SK-N-SH (cell line): ENCODE measurements around the gene ACVR1C.

Source experiments
- POLR2AphosphoS5 ChIP-seq: IDR thresholded peaks from 2 replicates; pipeline ENCODE4 v1.6.1; 2012; ENCODE audit warnings: low read depth, low read length
- RAD21 ChIP-seq: IDR thresholded peaks from 2 replicates; pipeline ENCODE4 v1.6.1; 2012; ENCODE audit warnings: mild to moderate bottlenecking, low read length
- RCOR1 ChIP-seq: fragments of 150-350 bp; IDR thresholded peaks from 2 replicates; pipeline ENCODE4 v1.6.1; 2017; ENCODE audit warnings: antibody characterized with exemption, low read length
- REST ChIP-seq: IDR thresholded peaks from 2 replicates; pipeline ENCODE4 v1.6.1; 2012; ENCODE audit warnings: mild to moderate bottlenecking, low read depth, low read length, moderate library complexity
- RXRA ChIP-seq: IDR thresholded peaks from 2 replicates; pipeline ENCODE4 v1.4.0; 2012; ENCODE audit warnings: low read depth, mild to moderate bottlenecking, borderline replicate concordance
- TF ChIP-seq, protein P1 (sequence below): fragments of 200-600 bp; sonication (generic); IDR thresholded peaks from 2 replicates; pipeline ENCODE4 v1.6.1; 2017; ENCODE audit warnings: antibody characterized with exemption, mild to moderate bottlenecking, moderate library complexity

GRCh38 chr2:157487747-157488146 lies 140.9 kb downstream of the ACVR1C start:
- TF ChIP-seq RCOR1 (no peak), REST (no peak), RAD21 (no peak), POLR2AphosphoS5 (no peak), RXRA (no peak)
- TF ChIP-seq, protein P1, sequence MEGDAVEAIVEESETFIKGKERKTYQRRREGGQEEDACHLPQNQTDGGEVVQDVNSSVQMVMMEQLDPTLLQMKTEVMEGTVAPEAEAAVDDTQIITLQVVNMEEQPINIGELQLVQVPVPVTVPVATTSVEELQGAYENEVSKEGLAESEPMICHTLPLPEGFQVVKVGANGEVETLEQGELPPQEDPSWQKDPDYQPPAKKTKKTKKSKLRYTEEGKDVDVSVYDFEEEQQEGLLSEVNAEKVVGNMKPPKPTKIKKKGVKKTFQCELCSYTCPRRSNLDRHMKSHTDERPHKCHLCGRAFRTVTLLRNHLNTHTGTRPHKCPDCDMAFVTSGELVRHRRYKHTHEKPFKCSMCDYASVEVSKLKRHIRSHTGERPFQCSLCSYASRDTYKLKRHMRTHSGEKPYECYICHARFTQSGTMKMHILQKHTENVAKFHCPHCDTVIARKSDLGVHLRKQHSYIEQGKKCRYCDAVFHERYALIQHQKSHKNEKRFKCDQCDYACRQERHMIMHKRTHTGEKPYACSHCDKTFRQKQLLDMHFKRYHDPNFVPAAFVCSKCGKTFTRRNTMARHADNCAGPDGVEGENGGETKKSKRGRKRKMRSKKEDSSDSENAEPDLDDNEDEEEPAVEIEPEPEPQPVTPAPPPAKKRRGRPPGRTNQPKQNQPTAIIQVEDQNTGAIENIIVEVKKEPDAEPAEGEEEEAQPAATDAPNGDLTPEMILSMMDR: no peak
